WI38 (cell line): ENCODE measurements around the gene SLC1A7.

ENCODE experiments used
- H3K4me3 ChIP-seq: 2 replicates; pipeline ENCODE4 v1.5.1; 2011; ENCODE audit warnings: low read depth, mild to moderate bottlenecking, control low read depth, low read length
- CTCF ChIP-seq: IDR thresholded peaks from 2 replicates; pipeline ENCODE4 v1.5.1; 2012; ENCODE audit warnings: low read depth, mild to moderate bottlenecking, control low read depth, low read length

SLC1A7 gene

DNA sequence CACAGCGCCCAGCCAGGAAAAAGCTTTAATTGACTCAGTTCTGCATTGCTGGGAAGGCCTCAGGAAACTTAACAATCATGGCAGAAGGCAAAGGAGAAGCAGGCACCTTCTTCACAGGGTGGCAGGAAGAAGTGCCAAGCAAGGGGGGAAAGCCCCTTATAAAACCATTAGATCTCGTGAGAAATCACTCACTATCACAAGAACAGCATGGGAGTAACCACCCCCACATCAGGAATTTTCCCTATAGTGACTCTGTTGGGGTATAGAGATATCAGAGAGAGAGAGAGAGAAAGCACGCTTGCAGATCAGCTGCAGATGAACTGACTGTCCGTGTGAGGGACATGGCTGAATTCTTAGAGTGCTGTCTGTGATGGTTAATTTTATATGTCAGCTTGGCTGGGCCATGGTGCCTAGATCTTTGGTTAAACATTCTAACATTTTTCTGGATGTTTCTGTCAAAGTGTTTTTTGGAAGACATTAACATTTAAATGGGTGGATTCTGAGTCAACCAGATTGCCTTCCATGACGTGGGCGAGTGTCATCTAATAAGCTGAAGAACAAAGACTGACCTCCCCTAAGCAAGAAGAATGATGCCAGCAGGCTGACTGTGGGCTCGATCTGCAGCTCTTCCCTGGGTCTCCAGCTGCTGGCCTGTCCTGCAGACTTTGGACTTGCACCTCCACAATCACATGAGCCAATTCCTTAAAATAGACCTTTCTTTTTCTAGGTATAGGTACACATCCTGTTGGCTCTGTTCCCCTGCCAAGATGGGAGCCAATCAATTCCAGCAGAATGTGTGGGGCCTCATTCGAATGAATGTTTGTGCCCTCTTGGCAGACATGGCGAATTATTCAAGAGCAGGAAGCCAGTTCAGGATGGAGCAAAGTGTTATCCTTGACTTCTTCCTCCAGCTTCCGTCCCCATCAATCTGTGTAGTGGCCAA, 32.8 kb upstream of the SLC1A7 start:
- H3K4me3 ChIP-seq = no peak overlapping the region
- TF ChIP-seq CTCF = no peak

DNA sequence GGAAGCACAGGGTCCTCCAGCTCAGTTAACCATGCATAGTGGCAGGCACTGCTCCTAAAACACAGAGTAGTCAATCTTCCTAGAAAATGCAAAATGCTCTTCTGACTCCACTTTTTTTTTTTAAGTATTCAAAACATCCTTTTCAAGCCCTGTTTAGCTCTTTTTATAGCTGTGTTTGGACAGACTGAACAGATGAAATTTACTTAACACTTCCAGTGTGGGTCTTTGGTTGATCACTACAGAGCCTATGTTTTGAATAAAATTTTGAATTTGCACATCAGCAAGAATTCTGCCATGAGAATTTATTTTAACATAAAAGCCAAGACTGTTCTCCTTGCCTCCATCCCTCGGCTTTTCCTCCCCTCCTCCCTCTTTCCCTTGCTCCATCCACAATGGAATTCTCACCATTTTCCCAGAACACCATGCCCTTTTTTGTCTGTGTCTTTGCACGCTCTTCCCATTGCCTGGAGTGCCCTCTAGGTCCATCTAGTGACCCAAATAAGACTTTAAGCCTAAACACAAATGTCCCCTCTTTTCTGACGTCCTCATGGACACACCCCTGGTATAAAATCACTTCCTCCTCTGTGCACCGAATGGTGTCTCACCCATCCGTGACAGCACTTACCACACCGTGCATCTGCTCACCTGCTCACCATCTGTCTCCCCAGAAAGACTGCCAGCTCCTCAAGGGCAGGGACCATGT, 30.1 kb upstream of the SLC1A7 start:
- no peak overlapping the region for H3K4me3 ChIP-seq
- TF ChIP-seq CTCF = no peak

DNA sequence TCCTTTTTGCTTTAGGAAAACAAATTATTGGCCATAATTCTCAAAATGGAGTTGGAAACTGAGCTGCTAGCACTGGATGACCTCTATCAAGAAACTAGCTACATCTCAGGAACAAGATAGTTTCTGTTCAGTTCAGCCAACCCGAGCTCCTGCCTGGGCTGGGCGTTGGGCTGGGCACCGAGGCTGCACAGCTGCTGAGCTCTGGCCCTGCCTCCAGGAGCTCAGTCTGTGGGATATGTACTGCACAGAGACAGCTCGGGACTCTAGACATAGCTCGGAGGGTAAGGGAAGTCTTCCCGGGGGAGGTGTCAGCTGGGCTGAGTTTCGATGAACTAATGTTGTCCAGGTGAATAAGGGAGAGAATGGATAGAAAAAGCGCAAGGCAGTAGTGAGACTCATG, 24.5 kb upstream of the SLC1A7 start:
- no peak for TF ChIP-seq CTCF

GRCh38 chr1:53166366-53166765, 23.9 kb upstream of the SLC1A7 start:
- no peak for TF ChIP-seq CTCF
- H3K4me3 ChIP-seq = no peak overlapping the region

More for the DNA sequence above, 24.5 kb upstream of the SLC1A7 start:
- H3K4me3 ChIP-seq = no peak overlapping the region

GRCh38 chr1:53165408-53165961, 23.0 kb upstream of the SLC1A7 start:
- no peak overlapping the region for H3K4me3 ChIP-seq
- no peak for TF ChIP-seq CTCF

- no peak overlapping the region for H3K4me3 ChIP-seq
- TF ChIP-seq CTCF = no peak
Observed at GRCh38 chr1:53163291-53163768, 20.9 kb upstream of the SLC1A7 start.

GRCh38 chr1:53162621-53163020, 20.2 kb upstream of the SLC1A7 start:
- no peak for TF ChIP-seq CTCF
- H3K4me3 ChIP-seq = no peak overlapping the region
